ACC112 (cell line): ENCODE measurements around the gene CAPN9.

ENCODE experiments used
- H2AFZ ChIP-seq: fragments of 200-600 bp; sonication (generic); one replicate; pipeline ENCODE4 v1.6.0; 2017; ENCODE audit warnings: antibody characterized with exemption, low read length; ENCODE audit not compliant: unreplicated experiment
- H3K27ac ChIP-seq: fragments of 200-600 bp; sonication (generic); 2 replicates; pipeline ENCODE4 v1.5.1; 2014; ENCODE audit warnings: low read depth, mild to moderate bottlenecking, antibody characterized with exemption, low read length, moderate library complexity
- H3K27me3 ChIP-seq: fragments of 200-600 bp; sonication (generic); 2 replicates; pipeline ENCODE4 v1.6.1; 2014; ENCODE audit warnings: mild to moderate bottlenecking, antibody characterized with exemption, low read length, moderate library complexity, mixed read lengths; ENCODE audit not compliant: insufficient read depth
- H3K36me3 ChIP-seq: fragments of 200-600 bp; sonication (generic); 2 replicates; pipeline ENCODE4 v1.6.1; 2016; ENCODE audit warnings: mild to moderate bottlenecking, antibody characterized with exemption, low read length, moderate library complexity, mixed read lengths; ENCODE audit not compliant: insufficient read depth
- H3K4me1 ChIP-seq: fragments of 200-600 bp; sonication (generic); one replicate; pipeline ENCODE4 v1.6.1; 2016; ENCODE audit warnings: low read length, mixed read lengths; ENCODE audit not compliant: insufficient read depth, unreplicated experiment, control insufficient read depth
- H3K4me3 ChIP-seq: fragments of 200-600 bp; sonication (generic); 2 replicates; pipeline ENCODE4 v1.5.1; 2014; ENCODE audit warnings: mild to moderate bottlenecking, low read depth, low read length
- H3K79me2 ChIP-seq: fragments of 200-600 bp; sonication (generic); one replicate; pipeline ENCODE4 v1.6.0; 2016; ENCODE audit warnings: low read length; ENCODE audit not compliant: control insufficient read depth, unreplicated experiment, insufficient read depth

CAPN9 gene

GRCh38 chr1:230728710-230729392 lies 18.3 kb upstream of the CAPN9 start:
- no peak overlapping the region for H3K4me3 ChIP-seq
- H3K27ac ChIP-seq: no peak overlapping the region
- no peaks in the 10 kb centered on the region for H3K36me3 ChIP-seq
- H2AFZ ChIP-seq: no peak overlapping the region
- H3K4me1 ChIP-seq: no peaks in the 10 kb centered on the region
- peaks cover 48% of the 10 kb centered on the region for H3K27me3 ChIP-seq
- H3K79me2 ChIP-seq: no peaks in the 10 kb centered on the region

DNA sequence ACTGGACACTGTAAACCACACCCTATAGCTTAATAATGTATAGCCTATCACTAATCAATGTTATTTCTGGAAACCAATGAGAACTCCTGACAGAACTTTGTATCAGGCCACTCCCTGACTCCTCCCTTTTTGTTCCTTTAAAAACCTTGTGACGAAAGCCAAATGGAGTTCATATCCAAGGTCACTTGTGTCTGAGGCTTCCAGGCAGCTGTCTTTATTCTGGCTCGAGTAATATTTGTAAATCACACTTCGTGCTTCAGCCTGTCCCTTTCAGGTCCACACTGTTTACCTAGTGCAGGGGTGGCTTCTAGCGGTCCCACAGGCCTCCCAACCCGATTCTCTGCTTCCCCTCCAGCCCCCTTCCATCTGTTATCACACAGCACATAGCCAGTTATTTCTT lies 16.2 kb upstream of the CAPN9 start:
- Histone ChIP-seq H3K4me1 (no peaks in the 10 kb centered on the region), H2AFZ (no peak overlapping the region), H3K27ac (no peak overlapping the region), H3K4me3 (no peak overlapping the region), H3K27me3 (peaks cover 35% of the 10 kb centered on the region), H3K79me2 (no peaks in the 10 kb centered on the region), H3K36me3 (no peaks in the 10 kb centered on the region)

DNA sequence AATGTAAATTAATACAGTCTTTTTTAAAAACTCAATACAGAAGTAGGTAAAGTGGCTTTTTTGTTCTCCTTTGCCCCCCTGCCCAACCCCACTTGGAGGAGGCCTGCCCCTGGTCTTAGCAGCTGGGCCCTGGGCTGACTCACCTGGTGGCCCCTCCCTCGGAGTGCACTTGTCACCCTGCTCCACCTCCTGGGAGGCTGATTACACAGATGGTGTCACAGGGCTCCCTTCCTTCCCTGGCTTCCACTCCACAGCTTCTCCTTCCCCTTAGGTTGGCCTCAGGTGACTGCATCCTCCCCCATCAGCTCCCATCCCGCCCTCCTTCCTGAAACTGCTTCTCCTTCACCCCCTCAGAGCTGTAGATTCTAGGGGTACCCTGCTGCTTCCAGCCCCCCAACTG lies 11.7 kb upstream of the CAPN9 start:
- H3K79me2 ChIP-seq: no peaks in the 10 kb centered on the region
- no peaks in the 10 kb centered on the region for H3K36me3 ChIP-seq
- no peak overlapping the region for H2AFZ ChIP-seq

DNA sequence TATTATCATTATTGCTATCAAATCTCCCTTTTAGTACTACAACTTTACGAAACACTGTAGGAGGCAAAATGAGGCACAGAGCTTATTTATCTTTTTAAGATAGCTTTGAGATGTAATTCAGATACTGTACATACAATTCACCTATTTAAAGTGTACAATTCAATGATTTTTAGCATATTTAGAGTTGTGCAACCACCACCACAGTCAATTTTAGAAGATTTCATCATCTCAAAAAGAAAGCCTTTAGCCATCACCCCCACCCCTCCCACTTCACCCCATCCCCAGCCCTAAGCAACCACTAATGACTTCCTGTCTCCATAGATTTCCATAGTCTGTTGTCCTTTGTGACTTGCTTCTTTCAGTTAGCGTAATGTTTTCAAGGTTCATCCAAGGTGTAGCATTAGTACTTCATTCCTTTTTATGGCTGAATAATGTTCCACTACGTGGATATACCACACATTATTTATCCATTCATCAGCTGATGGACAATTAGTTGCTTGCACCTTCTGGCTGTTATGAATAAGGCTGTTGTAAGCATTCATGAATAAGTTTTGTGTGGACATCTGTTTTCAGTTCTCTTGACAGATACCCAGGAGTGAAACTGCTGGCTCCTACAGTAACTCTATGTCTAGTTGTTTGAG lies 9.4 kb upstream of the CAPN9 start:
- H3K27ac ChIP-seq: no peak overlapping the region
- no peak overlapping the region for H3K4me3 ChIP-seq
- H3K27me3 ChIP-seq: peaks cover 17% of the 10 kb centered on the region
- no peak overlapping the region for H2AFZ ChIP-seq
- H3K79me2 ChIP-seq: no peaks in the 10 kb centered on the region
- H3K36me3 ChIP-seq: no peaks in the 10 kb centered on the region
- H3K4me1 ChIP-seq: no peaks in the 10 kb centered on the region

More for the DNA sequence above, 11.7 kb upstream of the CAPN9 start:
- Histone ChIP-seq H3K4me3 (no peak overlapping the region), H3K4me1 (no peaks in the 10 kb centered on the region), H3K27ac (no peak overlapping the region), H3K27me3 (peaks cover 28% of the 10 kb centered on the region)

- H2AFZ ChIP-seq: no peak overlapping the region
Measured at GRCh38 chr1:230739564-230740290, 7.5 kb upstream of the CAPN9 start.

DNA sequence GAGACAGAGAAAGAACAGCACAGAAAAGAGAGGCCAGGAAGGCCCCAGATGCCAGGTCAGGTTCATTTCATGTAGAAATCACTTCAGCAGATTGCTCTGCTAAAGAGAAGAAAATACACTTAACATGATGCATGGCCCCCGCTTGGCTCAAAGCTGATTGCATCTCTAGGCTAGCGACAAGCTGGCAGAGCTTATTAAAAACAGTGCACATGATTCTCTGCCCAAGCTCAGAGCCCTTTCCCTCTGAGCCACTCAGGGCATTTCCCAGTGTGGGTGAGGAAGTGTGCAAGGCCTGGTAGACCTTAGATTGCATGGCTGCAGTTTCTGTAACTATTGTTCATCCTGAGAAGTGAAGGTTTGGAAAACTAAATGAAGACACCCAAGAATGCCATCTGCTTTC lies 3.3 kb upstream of the CAPN9 start:
- Histone ChIP-seq H3K79me2 (no peaks in the 10 kb centered on the region), H2AFZ (no peak overlapping the region), H3K27ac (no peak overlapping the region)

More at GRCh38 chr1:230739564-230740290, 7.5 kb upstream of the CAPN9 start:
- H3K36me3 ChIP-seq: no peaks in the 10 kb centered on the region
- no peaks in the 10 kb centered on the region for H3K79me2 ChIP-seq
- no peaks in the 10 kb centered on the region for H3K4me1 ChIP-seq
- no peak overlapping the region for H3K4me3 ChIP-seq
- no peak overlapping the region for H3K27ac ChIP-seq
- H3K27me3 ChIP-seq: peaks cover 18% of the 10 kb centered on the region

DNA sequence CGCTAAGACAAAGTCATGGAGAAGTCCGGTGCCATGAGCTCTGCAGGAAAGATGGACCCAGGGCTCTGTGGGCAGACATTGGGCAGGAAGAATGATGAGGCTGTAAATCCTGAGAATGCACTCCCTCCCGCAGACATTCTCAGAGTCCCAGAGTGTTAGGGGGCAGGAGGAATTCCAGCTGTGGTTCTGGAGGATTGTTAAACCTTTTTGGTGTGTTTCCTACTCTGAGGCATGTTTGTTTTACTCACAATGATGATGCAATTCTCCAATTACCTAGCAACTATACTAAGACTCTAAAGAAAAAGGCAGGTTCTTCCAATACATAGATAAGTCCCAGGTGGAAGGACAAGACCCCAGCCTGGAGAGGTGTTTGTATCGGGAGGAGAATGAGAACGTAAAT lies 2.8 kb upstream of the CAPN9 start:
- H3K36me3 ChIP-seq: no peaks in the 10 kb centered on the region
- H3K79me2 ChIP-seq: no peaks in the 10 kb centered on the region
- no peak overlapping the region for H3K4me3 ChIP-seq
- no peak overlapping the region for H3K27ac ChIP-seq
- H3K4me1 ChIP-seq: no peaks in the 10 kb centered on the region
- H3K27me3 ChIP-seq: peaks cover 9% of the 10 kb centered on the region; the same call in 1 of the 2 replicates
- no peak overlapping the region for H2AFZ ChIP-seq

More for the DNA sequence above, 3.3 kb upstream of the CAPN9 start:
- H3K4me1 ChIP-seq: no peaks in the 10 kb centered on the region
- no peak overlapping the region for H3K4me3 ChIP-seq
- no peaks in the 10 kb centered on the region for H3K36me3 ChIP-seq
- peaks cover 9% of the 10 kb centered on the region; the same call in 1 of the 2 replicates for H3K27me3 ChIP-seq

DNA sequence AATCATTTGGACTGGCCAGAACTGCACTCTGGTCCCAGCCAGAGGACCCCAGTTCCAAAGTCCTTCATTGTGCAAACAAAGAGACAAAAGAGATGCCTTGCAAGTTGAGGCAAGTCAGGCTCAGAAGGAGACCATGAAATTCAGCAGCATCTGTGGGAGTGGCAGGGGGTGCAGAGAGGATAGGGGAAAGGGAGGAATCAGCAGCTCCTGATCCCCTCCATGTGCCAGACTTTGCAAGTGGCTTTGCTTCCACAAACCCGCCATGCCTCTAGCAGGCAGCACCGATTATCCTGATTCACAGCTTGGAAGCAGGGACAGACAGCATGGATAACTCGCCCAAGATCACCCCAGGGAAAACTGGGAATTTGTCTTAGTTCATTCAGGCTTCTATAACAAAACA lies 2.1 kb upstream of the CAPN9 start:
- H3K4me3 ChIP-seq: no peak overlapping the region
- no peaks in the 10 kb centered on the region for H3K36me3 ChIP-seq
- H3K79me2 ChIP-seq: no peaks in the 10 kb centered on the region
- H2AFZ ChIP-seq: no peak overlapping the region
- no peak overlapping the region for H3K27ac ChIP-seq
- peaks cover 5% of the 10 kb centered on the region; the same call in 1 of the 2 replicates for H3K27me3 ChIP-seq
- no peaks in the 10 kb centered on the region for H3K4me1 ChIP-seq

DNA sequence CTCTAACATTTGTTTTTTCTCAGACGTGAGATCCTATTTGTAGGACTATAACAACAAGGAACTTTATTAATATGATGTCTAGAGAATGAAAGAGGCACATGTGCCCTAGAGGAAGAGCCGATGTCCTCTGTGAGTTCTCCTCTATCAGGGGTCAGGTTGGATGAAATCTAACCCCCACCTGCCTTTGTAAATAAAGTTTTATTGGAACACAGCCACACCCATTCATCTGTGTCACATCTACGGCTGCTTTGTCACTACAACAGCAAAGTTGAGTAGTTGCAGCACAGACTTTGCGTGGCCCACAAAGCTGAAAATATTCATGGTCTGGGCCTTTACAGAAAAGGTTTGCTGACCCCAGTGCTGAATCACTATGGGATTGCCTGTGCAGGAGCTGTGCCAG lies 571 bp upstream of the CAPN9 start:
- Histone ChIP-seq H3K36me3 (no peaks in the 10 kb centered on the region), H3K79me2 (no peaks in the 10 kb centered on the region), H3K4me3 (no peak overlapping the region), H2AFZ (no peak overlapping the region), H3K4me1 (no peaks in the 10 kb centered on the region), H3K27ac (no peak overlapping the region), H3K27me3 (peaks cover 8% of the 10 kb centered on the region; the same call in 1 of the 2 replicates)

DNA sequence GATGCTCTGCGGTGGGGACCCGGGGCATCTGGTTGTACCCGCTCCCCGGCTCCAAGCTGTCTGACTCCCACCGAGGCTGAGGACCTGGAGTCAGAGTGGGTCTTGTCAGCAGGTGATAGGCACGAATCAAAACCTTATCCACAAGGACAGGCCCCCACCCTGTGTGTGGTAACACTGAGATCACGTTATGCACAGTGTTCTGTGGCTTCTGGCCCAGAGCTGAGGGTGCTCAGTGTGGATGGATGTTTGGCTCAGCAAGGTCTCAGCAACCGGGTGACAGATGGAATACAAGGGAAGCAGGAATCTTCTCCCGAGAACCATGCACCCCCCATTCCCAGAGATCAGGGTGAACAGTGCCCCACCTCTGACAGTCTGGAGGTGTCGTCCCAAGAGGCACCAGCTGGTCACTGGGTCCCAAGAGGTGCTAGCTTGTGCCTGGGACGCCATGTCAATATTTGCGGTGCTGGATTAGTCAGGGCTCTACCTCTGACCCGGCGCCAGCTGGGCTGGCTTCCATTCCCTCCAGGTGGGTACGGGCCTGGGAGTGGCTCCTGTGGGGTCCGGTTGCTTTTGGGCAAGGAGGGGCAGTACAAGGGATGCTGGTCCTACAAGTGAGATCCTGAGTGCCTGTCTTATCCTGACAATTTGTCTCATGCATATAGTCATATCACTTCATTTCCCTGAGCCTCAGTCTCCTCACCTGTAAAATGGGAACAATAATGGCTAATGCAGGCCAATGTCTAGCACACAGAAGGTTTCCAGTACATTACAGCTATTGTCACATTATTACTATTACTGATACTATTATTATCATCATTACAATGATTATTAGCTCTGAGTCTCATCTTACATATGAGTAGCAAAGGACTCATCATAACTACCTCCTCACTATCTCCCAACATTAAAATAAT lies 957 bp downstream of the CAPN9 start:
- Histone ChIP-seq H3K27ac (no peak overlapping the region), H3K27me3 (peaks cover 8% of the 10 kb centered on the region; the same call in 1 of the 2 replicates), H3K79me2 (no peaks in the 10 kb centered on the region), H3K36me3 (no peaks in the 10 kb centered on the region), H3K4me1 (no peaks in the 10 kb centered on the region), H3K4me3 (no peak overlapping the region), H2AFZ (no peak overlapping the region)
